Fibroblast of skin of abdomen (primary cell): ENCODE measurements around the gene NRXN3.
A peak's percentile ranks its signal among the peaks of the same experiment; 100 is the strongest.

ENCODE experiments used
- DNase-seq: peaks from one replicate; pipeline ENCODE4 v3.0.0-alpha.2; 2013

The NRXN3 gene

GRCh38 chr14:79510659-79511058, 1340.5 kb downstream of the NRXN3 start:
- peak; percentile 89 for DNase-seq

- DNase-seq = no peak
These were observed 1341.0 kb downstream of the NRXN3 start for GRCh38 chr14:79511146-79511545.

- no peak for DNase-seq
These were observed 1343.3 kb downstream of the NRXN3 start for GRCh38 chr14:79513446-79513845.

GRCh38 chr14:79514700-79515099, 1344.5 kb downstream of the NRXN3 start:
- DNase-seq = peak; percentile 87

- no peak for DNase-seq
These were observed 1345.0 kb downstream of the NRXN3 start for GRCh38 chr14:79515158-79515557.

GRCh38 chr14:79516009-79516408, 1345.8 kb downstream of the NRXN3 start:
- DNase-seq = no peak

- DNase-seq = no peak
These were observed 1355.2 kb downstream of the NRXN3 start for GRCh38 chr14:79525416-79525815.

GRCh38 chr14:79528828-79529416, 1358.7 kb downstream of the NRXN3 start:
- DNase-seq = no peak

GRCh38 chr14:79530555-79530954, 1360.4 kb downstream of the NRXN3 start:
- DNase-seq = no peak

GRCh38 chr14:79534703-79535353, 1364.7 kb downstream of the NRXN3 start:
- DNase-seq = no peak

GRCh38 chr14:79540394-79540793, 1370.2 kb downstream of the NRXN3 start:
- DNase-seq = no peak

- DNase-seq = peak; percentile 3
These were observed 1371.9 kb downstream of the NRXN3 start for GRCh38 chr14:79542121-79542520.

GRCh38 chr14:79543348-79543747, 1373.2 kb downstream of the NRXN3 start:
- no peak for DNase-seq

- DNase-seq = peak; percentile 27
These were observed 1374.0 kb downstream of the NRXN3 start for GRCh38 chr14:79543967-79544697.

GRCh38 chr14:79544698-79545070, 1374.5 kb downstream of the NRXN3 start:
- DNase-seq = peak; percentile 80

- no peak for DNase-seq
These were observed 1378.7 kb downstream of the NRXN3 start for GRCh38 chr14:79548836-79549235.

- DNase-seq = peak; percentile 50
These were observed 1379.3 kb downstream of the NRXN3 start for GRCh38 chr14:79549515-79549914.

GRCh38 chr14:79551523-79551922, 1381.3 kb downstream of the NRXN3 start:
- no peak for DNase-seq

GRCh38 chr14:79552778-79553177, 1382.6 kb downstream of the NRXN3 start:
- peak; percentile 21 for DNase-seq

GRCh38 chr14:79554816-79555215, 1384.6 kb downstream of the NRXN3 start:
- DNase-seq = no peak

- no peak for DNase-seq
These were observed 1385.3 kb downstream of the NRXN3 start for GRCh38 chr14:79555429-79555828.

GRCh38 chr14:79557309-79557708, 1387.1 kb downstream of the NRXN3 start:
- no peak for DNase-seq

GRCh38 chr14:79562185-79562584, 1392.0 kb downstream of the NRXN3 start:
- no peak for DNase-seq

- peak; percentile 46 for DNase-seq
These were observed 1394.2 kb downstream of the NRXN3 start for GRCh38 chr14:79564371-79564770.
